AG09319 (cell line): ENCODE results near the gene NDUFB11.

Source experiments
- DNase-seq: peaks from one replicate; pipeline ENCODE4 v3.0.0-alpha.2; 2010; ENCODE audit warnings: low read depth; ENCODE audit errors: extremely low read depth
- TF ChIP-seq, protein P1 (sequence below): IDR thresholded peaks from 2 replicates; pipeline ENCODE4 v1.5.1; 2011; ENCODE audit warnings: low read depth, mild to moderate bottlenecking, inconsistent platforms, low read length, moderate library complexity

Gene NDUFB11

DNA sequence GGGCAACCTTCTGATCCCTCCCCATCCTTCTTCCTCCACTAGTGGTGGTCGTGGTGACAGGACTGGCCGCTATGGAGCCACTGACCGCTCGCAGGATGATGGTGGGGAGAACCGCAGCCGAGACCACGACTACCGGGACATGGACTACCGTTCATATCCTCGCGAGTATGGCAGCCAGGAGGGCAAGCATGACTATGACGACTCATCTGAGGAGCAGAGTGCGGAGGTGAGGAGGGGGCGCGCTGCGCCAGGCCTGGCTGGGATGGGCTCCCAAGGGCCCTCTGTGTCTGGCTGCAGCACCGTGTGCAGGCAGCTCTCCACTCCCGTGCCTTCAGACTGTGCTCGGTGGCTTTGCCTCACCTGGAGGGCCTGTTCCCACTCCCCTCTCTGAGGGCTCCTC, 24.8 kb upstream of the NDUFB11 start:
- no peak for DNase-seq
- TF ChIP-seq, protein P1, sequence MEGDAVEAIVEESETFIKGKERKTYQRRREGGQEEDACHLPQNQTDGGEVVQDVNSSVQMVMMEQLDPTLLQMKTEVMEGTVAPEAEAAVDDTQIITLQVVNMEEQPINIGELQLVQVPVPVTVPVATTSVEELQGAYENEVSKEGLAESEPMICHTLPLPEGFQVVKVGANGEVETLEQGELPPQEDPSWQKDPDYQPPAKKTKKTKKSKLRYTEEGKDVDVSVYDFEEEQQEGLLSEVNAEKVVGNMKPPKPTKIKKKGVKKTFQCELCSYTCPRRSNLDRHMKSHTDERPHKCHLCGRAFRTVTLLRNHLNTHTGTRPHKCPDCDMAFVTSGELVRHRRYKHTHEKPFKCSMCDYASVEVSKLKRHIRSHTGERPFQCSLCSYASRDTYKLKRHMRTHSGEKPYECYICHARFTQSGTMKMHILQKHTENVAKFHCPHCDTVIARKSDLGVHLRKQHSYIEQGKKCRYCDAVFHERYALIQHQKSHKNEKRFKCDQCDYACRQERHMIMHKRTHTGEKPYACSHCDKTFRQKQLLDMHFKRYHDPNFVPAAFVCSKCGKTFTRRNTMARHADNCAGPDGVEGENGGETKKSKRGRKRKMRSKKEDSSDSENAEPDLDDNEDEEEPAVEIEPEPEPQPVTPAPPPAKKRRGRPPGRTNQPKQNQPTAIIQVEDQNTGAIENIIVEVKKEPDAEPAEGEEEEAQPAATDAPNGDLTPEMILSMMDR, result no peak

DNA sequence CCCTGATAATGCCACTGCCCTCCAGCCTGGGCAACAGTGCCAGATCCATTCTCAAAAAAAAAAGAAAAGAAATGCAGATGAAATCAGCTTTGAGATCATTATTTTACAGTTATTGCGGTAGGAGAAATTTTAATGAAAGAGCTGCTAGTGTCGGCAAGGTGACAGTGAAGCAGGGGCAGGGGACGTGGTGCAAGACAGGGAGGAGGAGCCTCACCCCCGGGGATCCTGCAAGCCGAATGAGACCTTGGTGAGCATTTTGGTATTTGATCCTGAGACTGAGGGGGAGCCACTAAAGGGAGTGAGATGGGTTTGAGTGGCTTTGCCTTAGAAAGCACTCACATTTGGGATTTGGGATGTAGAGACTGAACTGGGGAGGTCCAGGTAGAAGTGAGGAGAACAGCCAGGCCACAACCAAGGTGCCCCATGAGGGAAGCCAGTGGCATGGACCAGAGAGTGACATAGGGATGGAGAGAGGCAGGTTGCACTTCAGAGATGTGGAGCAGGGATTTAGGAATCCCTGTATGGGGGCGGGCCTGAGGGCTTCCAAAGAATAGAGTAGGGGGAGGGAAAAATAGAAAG, 24.1 kb upstream of the NDUFB11 start:
- TF ChIP-seq, protein P1, result no peak
- DNase-seq, result no peak

DNA sequence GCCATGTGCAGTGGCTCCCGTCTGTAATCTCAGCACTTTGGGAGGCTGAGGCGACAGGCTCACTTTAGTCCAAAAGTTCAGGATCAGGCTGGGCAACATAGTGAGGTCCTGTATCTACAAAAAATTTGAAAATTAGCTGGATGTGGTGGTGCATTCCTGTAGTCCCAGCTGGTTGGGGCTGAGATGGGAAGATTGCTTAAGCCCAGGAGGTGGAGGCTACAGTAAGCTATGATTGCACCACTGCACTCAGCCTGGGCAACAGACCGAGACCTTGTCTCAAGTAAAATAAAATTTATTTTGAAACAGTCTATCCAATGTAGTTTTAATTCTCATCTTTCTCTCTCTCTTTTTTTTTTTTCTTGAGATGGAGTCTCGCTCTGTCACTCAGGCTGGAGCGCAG, 21.6 kb upstream of the NDUFB11 start:
- no peak for DNase-seq
- TF ChIP-seq, protein P1, result no peak

DNA sequence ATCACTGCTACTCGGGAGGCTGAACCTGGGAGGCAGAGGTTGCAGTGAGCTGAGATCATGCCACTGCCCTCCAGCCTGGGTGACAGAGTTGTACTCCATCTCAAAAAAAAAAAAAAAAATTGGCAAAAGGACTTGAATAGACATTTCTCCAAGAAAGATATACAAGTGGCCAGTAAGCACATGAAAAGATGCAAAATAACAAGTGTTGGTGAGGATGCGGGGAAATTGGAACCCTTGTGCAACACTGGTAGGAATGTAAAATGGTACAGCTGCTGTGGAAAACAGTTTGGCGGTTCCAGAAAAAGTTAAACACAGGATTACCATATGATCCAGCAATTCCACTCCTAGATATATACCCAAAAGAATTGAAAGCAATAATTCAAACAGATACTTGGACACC, 19.9 kb upstream of the NDUFB11 start:
- TF ChIP-seq, protein P1, result no peak
- no peak for DNase-seq

DNA sequence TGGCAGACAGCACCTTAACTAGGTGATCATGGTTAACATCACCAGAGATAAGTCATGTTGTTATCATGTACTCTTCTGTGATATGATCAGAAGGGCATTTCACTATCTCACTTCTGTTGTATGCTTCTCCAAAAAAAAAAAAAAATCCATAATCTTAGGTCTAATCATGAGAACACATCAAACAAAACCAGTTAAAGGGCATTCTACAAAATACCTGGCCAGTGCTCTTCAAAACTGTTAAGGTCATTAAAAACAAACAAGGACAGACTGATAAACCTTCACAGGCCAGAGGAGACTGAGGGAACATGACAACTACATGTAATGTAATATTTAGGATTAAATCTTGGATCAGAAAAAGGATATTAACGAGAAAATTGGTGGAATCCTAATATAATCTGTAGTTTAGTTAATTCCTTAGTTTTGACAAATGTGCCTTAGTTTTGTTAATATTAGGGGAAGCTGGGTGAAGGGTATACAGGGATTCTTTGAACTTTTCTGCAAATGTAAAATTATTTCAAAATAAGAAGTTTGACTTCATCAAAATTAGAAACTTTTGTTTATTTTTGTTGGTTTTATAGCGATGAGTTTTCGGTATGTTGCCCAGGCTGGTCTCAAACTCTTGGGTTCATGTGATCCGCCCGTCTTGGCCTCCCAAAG, 18.6 kb upstream of the NDUFB11 start:
- TF ChIP-seq, protein P1, result no peak
- DNase-seq, result no peak

DNA sequence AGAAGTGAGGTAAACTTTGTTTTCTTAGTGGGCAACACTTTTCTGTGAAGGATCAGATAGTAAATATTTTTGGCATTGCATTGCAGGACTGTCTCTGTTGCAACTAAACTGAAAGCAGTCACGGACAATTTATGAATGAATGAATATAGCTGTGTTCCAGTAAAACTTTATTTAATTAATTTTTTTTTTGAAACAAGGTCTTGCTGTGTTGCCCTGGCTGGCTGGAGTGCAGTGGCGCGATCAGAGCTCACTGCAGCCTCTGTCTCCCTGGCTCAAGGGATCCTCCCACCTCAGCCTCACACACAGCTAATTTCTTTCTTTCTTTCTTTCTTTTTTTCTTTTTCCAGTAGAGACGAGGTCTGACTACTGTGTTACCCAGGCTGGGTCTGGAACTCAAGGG, 16.3 kb upstream of the NDUFB11 start:
- TF ChIP-seq, protein P1, result no peak
- DNase-seq, result no peak

DNA sequence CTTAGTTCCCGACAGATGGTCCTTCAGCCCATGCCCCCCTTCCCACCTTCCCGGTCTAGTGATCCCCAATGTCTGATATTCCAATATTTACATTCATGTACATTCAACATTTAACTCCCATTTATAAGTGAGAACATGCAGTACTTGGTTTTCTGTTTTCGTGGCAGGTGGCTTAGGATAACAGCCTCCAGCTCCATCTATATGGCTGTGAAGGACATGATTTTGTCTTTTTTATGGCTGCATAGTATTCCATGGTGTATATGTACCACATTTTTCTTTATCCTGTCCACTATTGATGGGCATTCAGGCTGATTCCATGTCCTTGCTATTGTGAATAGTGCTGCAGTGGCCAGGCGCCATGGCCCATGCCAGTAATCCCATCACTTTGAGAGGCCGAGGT, 14.3 kb upstream of the NDUFB11 start:
- TF ChIP-seq, protein P1, result no peak
- no peak for DNase-seq
